Lung (tissue), 12 donors: Measurements from ENCODE around the gene TFF3. TPM values are rescaled to one million over a fixed set of nuclear protein-coding genes. Genes with fewer than 3 reads are reported as not detected.

ENCODE experiments used
- ATAC-seq: fragments of 200-7000 bp; cut with Tn5 transposase; one replicate; pipeline ENCODE4 v1.9.1; 2020; ENCODE audit warnings: moderate number of reproducible peaks; ENCODE audit not compliant: insufficient read depth, low FRiP score
- DNase-seq, 3 donors: peaks; one replicate each; pipeline ENCODE4 v3.0.0-alpha.2; 2013 to 2017
- H3K27ac ChIP-seq, 2 donors: one replicate each; pipeline ENCODE4 v1.5.1; 2013; ENCODE audit warnings: mild to moderate bottlenecking in 2 of 2, moderate library complexity in 2 of 2, control low read depth in 1 of 2, inconsistent platforms in 1 of 2, low read depth in 1 of 2, low read length in 1 of 2
- H3K27me3 ChIP-seq, 3 donors: one replicate each; pipeline ENCODE4 v1.5.1; 2013; ENCODE audit warnings: low read length in 2 of 3; ENCODE audit not compliant: control insufficient read depth in 3 of 3, insufficient read depth in 3 of 3
- H3K36me3 ChIP-seq, 4 donors: one replicate each; pipeline ENCODE4 v1.5.1; 2013; ENCODE audit warnings: low read length in 4 of 4, mild to moderate bottlenecking in 1 of 4, moderate library complexity in 1 of 4; ENCODE audit not compliant: control insufficient read depth in 4 of 4, insufficient read depth in 4 of 4
- H3K4me1 ChIP-seq, 5 donors: one replicate each; pipeline ENCODE4 v1.5.1; 2013; ENCODE audit warnings: low read length in 5 of 5, mild to moderate bottlenecking in 2 of 5, moderate library complexity in 1 of 5; ENCODE audit not compliant: control insufficient read depth in 5 of 5, insufficient read depth in 5 of 5
- H3K4me3 ChIP-seq: one replicate; pipeline ENCODE4 v1.5.1; 2013; ENCODE audit warnings: mild to moderate bottlenecking, control low read depth, moderate library complexity
- H3K9ac ChIP-seq, 2 donors: one replicate each; pipeline ENCODE4 v1.5.1; 2013; ENCODE audit warnings: low read length in 2 of 2, control low read depth in 1 of 2; ENCODE audit not compliant: insufficient read depth in 1 of 2
- H3K9me3 ChIP-seq, 4 donors: one replicate each; pipeline ENCODE4 v1.5.1; 2013; ENCODE audit warnings: low read length in 3 of 4, mild to moderate bottlenecking in 1 of 4, moderate library complexity in 1 of 4; ENCODE audit not compliant: control insufficient read depth in 4 of 4, insufficient read depth in 3 of 4
- WGBS, 2 donors: extraction: QIAGEN DNeasy Blood & Tissue Kit; methylation state at CpG; one replicate each; pipeline ENCODE4 v1.1.7; 2013; 5-methylcytosine and 5-hydroxymethylcytosine counted together
- polyA plus RNA-seq, 2 donors: library from polyadenylated mRNA; stranded (reverse); fragments of 200-250 nt; gene quantifications; one replicate each; pipeline ENCODE4 v1.2.1, GENCODE V29; 2013
- total RNA-seq, 2 donors: library from RNA; depleted of rRNA in 1 of 2; stranded (reverse); fragments of >200 nt in 1 of 2; gene quantifications; one replicate each; pipeline ENCODE4 v1.2.1, GENCODE V29; 2014 to 2021
- TF ChIP-seq, protein P1 (sequence below): IDR thresholded peaks from 2 replicates; pipeline ENCODE4 v1.5.1; 2012; ENCODE audit warnings: mild to moderate bottlenecking; ENCODE audit errors: control extremely low read depth, extremely low read depth
- donor health status: control.
- donor health status: control.
- donor health status: Bipolar disorder and iron deficiency.
- donor health status: healthy.
- donor health status: DM: yes; HTN: yes; CAD: no.

TFF3 gene
- total and polyA plus RNA-seq, 4 donors, result 23.9 to 54.0 (median 34.3) TPM

DNA sequence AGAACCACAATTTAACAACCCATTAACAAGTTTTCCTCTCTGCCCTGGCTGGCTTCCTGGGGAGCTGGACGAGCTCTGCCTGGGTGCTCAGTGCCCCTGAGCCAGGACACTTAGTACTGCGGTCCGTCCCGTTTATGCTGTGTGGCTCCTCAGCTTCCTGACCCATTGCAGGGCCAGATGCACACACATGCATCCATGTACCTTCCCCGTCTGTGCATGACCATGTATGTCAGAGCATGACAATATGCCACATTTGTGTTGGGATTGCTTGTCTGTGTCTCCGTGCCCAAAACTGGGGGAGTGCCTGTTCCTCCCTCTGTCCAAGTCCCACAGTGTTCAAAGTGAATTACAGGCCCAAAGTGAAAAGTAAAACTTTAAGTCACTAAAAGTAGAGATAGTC lies 9.7 kb upstream of the TFF3 start:
- H3K4me3 ChIP-seq, result no peak overlapping the region
- no peak overlapping the region for H3K9ac ChIP-seq
- H3K36me3 ChIP-seq, result no peaks in the 10 kb centered on the region
- no peaks in the 10 kb centered on the region for H3K27me3 ChIP-seq
- no peak overlapping the region for H3K27ac ChIP-seq
- 85 to 90% methylated on average over 6 of the region's 6 CpGs for WGBS, 2 donors
- DNase-seq (no peak), ATAC-seq (no peak)
- no peaks in the 10 kb centered on the region for H3K4me1 ChIP-seq
- TF ChIP-seq, protein P1, sequence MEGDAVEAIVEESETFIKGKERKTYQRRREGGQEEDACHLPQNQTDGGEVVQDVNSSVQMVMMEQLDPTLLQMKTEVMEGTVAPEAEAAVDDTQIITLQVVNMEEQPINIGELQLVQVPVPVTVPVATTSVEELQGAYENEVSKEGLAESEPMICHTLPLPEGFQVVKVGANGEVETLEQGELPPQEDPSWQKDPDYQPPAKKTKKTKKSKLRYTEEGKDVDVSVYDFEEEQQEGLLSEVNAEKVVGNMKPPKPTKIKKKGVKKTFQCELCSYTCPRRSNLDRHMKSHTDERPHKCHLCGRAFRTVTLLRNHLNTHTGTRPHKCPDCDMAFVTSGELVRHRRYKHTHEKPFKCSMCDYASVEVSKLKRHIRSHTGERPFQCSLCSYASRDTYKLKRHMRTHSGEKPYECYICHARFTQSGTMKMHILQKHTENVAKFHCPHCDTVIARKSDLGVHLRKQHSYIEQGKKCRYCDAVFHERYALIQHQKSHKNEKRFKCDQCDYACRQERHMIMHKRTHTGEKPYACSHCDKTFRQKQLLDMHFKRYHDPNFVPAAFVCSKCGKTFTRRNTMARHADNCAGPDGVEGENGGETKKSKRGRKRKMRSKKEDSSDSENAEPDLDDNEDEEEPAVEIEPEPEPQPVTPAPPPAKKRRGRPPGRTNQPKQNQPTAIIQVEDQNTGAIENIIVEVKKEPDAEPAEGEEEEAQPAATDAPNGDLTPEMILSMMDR, result no peak
- peaks cover 0 to 2% (median 0%) of the 10 kb centered on the region in 4 donors for H3K9me3 ChIP-seq

DNA sequence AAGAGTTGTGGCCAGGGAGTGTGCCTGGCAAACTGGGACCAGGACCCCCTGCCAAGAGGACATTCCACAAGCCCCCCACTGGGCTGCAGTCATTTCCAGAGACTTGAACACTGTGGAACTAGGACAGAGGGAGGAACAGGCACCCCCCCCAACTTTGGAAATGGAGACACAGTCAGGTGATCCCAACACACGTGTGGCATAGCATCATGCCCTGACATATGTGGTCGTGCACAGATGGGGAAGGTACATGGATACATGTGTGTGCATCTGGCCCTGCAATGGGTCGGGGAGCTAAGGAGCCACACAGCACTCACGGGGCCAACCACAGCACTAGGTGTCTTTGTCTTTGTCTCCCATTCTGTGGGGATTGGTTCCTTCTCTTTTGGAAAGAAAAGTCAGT lies 6.6 kb upstream of the TFF3 start:
- TF ChIP-seq, protein P1, result no peak
- Histone ChIP-seq H3K9ac (no peak overlapping the region), H3K36me3 (no peaks in the 10 kb centered on the region), H3K4me1 (no peaks in the 10 kb centered on the region), H3K4me3 (no peak overlapping the region), H3K9me3 (peaks cover 0 to 2% (median 0%) of the 10 kb centered on the region in 4 donors), H3K27me3 (no peaks in the 10 kb centered on the region), H3K27ac (no peak overlapping the region)
- 91 to 92% methylated on average over 4 of the region's 4 CpGs for WGBS, 2 donors
- ATAC-seq, result no peak
- no peak for DNase-seq

DNA sequence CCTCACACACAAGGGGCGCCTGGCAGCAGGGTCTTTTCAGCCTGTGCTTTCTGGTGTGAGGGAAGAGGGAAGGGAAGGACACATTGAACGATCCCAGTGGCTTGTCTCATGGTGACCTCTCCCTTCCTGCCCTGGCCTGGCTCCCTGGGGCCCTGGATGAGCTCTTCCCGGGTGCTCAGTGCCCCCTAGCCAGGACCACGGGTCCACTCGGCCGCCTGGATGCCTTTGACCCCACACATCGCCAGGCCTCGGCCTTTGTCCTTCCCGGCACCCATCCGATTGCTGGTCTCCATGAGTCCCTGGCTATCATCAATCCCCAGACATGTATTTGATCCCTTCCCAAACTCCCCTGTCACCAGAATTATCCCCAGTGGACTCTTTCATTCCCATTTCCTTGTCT lies 6.0 kb upstream of the TFF3 start:
- WGBS, 2 donors, result 88 to 91% methylated on average over 10 of the region's 10 CpGs
- no peaks in the 10 kb centered on the region for H3K36me3 ChIP-seq
- H3K4me1 ChIP-seq, result no peaks in the 10 kb centered on the region
- no peaks in the 10 kb centered on the region for H3K27me3 ChIP-seq
- TF ChIP-seq, protein P1, result no peak
- no peak overlapping the region for H3K4me3 ChIP-seq
- no peak overlapping the region for H3K27ac ChIP-seq
- no peak overlapping the region for H3K9ac ChIP-seq
- ATAC-seq (no peak), DNase-seq (no peak)
- H3K9me3 ChIP-seq, result peaks cover 0 to 2% (median 0%) of the 10 kb centered on the region in 4 donors

DNA sequence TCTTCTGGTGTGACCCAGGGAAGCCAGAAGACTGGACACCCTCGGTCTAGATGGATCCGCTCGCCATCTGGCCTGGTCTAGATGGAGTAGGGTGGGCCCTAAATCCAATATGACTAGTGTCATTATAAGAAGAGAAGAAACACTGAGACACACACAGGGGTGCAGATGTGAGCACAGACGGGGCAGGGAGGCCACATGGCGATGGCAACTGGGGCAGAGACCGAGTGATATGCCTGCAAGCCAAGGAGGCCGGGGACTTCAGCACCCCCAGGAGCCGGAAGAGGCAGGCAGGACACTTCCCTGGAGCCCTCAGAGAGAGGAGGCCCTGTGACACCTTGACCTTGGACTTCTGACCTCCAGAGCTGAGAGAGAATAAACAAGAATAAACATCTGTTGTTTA lies 5.6 kb upstream of the TFF3 start:
- H3K27ac ChIP-seq, result no peak overlapping the region
- DNase-seq, result no peak
- ATAC-seq, result no peak

More for the DNA sequence above, 5.6 kb upstream of the TFF3 start:
- H3K27me3 ChIP-seq, result no peaks in the 10 kb centered on the region
- H3K9me3 ChIP-seq, result peaks cover 0 to 2% (median 0%) of the 10 kb centered on the region in 4 donors
- no peak overlapping the region for H3K9ac ChIP-seq
- H3K4me1 ChIP-seq, result no peaks in the 10 kb centered on the region
- TF ChIP-seq, protein P1, result no peak
- WGBS, 2 donors, result 95 to 97% methylated on average over 8 of the region's 8 CpGs
- no peak overlapping the region for H3K4me3 ChIP-seq
- no peaks in the 10 kb centered on the region for H3K36me3 ChIP-seq
